Measurements from ENCODE around the gene PCNX2. TPM values are rescaled to one million over a fixed set of nuclear protein-coding genes. Genes with fewer than 3 reads are reported as not detected.

The PCNX2 gene
- total and polyA plus RNA-seq, 5 donors, result 0.66 to 5.0 (median 3.1) TPM

- Histone ChIP-seq H3K4me3 (ENCODE audit: low read length) (no peak overlapping the region), H3K27ac (ENCODE audit: low read length) (no peak overlapping the region), H3K27me3 (ENCODE audit: control insufficient read depth, insufficient read depth) (no peaks in the 10 kb centered on the region), H3K4me1 (ENCODE audit: control insufficient read depth, insufficient read depth, low read length) (no peaks in the 10 kb centered on the region), H3K9me3 (ENCODE audit: control insufficient read depth, low read length) (no peaks in the 10 kb centered on the region)
- WGBS, result 99% methylated on average over 1 of the region's 1 CpG
- ATAC-seq (no peak), DNase-seq (no peak)
- intact Hi-C loops (cut with DNase I), result no loop called here
These were observed 37.6 kb upstream of the PCNX2 start for GRCh38 chr1:233333086-233333485.

GRCh38 chr1:233331676-233332519, 36.4 kb upstream of the PCNX2 start:
- no peaks in the 10 kb centered on the region for H3K9me3 ChIP-seq (ENCODE audit: control insufficient read depth, low read length)
- no peak overlapping the region for H3K27ac ChIP-seq (ENCODE audit: low read length)
- 74% methylated on average over 8 of the region's 8 CpGs for WGBS
- no peak overlapping the region for H3K4me3 ChIP-seq (ENCODE audit: low read length)
- no peak for ATAC-seq
- no peak for DNase-seq
- H3K27me3 ChIP-seq (ENCODE audit: control insufficient read depth, insufficient read depth), result no peaks in the 10 kb centered on the region
- intact Hi-C loops (cut with DNase I), result no loop called here
- no peaks in the 10 kb centered on the region for H3K4me1 ChIP-seq (ENCODE audit: control insufficient read depth, insufficient read depth, low read length)

GRCh38 chr1:233328142-233328921, 32.8 kb upstream of the PCNX2 start:
- Histone ChIP-seq H3K27ac (ENCODE audit: low read length) (no peak overlapping the region), H3K27me3 (ENCODE audit: control insufficient read depth, insufficient read depth) (no peaks in the 10 kb centered on the region)
- 1% methylated on average over 96 of the region's 96 CpGs for WGBS

DNA sequence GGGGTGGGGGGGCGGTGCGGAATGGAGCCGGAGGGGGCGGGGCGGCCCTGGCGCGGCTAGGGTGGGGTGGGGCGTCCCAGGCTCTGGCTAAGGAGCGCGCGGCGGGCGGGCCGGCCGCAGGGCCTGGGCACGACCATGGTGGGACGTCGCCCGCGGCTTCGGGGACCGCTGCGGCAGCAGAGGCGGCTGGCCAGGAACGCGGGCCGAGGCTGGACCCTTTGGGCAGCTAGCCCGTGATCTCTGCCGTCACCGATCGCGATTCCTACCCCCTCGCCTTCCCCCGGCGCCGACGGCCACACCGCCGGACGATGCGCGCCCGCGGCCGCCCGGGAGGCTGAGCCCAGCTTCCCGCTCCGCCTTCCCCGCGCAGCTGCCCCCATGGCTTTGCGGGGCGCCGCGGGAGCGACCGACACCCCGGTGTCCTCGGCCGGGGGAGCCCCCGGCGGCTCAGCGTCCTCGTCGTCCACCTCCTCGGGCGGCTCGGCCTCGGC, 32.2 kb upstream of the PCNX2 start, which contains the start of gene MAP3K21:
Gene MAP3K21, plus strand, starts transcription at position 74 of the 491 bp plus-strand sequence. Its CDS starts 305 bp downstream, at position 379.
- H3K4me3 ChIP-seq (ENCODE audit: low read length), result peak within 1 kb of the TSS; percentile 47
- 1% methylated on average over 68 of the region's 68 CpGs for WGBS
- H3K27me3 ChIP-seq (ENCODE audit: control insufficient read depth, insufficient read depth), result no peaks in the 10 kb centered on the region
- no peaks in the 10 kb centered on the region for H3K4me1 ChIP-seq (ENCODE audit: control insufficient read depth, insufficient read depth, low read length)
- intact Hi-C loops (cut with DNase I), result no loop called here
- no peak within 1 kb of the TSS for H3K27ac ChIP-seq (ENCODE audit: low read length)
- ATAC-seq (peak; percentile 85 to 89), DNase-seq (no peak)
- no peaks in the 10 kb centered on the region for H3K9me3 ChIP-seq (ENCODE audit: control insufficient read depth, low read length)

More at GRCh38 chr1:233328142-233328921, 32.8 kb upstream of the PCNX2 start:
- intact Hi-C loops (cut with DNase I), result no loop called here
- H3K4me1 ChIP-seq (ENCODE audit: control insufficient read depth, insufficient read depth, low read length), result no peaks in the 10 kb centered on the region
- H3K4me3 ChIP-seq (ENCODE audit: low read length), result peak overlapping the region; percentile 47
- ATAC-seq, result peak; percentile 17
- DNase-seq, result peak; percentile 14 to 60 (median 58)
- H3K9me3 ChIP-seq (ENCODE audit: control insufficient read depth, low read length), result no peaks in the 10 kb centered on the region

DNA sequence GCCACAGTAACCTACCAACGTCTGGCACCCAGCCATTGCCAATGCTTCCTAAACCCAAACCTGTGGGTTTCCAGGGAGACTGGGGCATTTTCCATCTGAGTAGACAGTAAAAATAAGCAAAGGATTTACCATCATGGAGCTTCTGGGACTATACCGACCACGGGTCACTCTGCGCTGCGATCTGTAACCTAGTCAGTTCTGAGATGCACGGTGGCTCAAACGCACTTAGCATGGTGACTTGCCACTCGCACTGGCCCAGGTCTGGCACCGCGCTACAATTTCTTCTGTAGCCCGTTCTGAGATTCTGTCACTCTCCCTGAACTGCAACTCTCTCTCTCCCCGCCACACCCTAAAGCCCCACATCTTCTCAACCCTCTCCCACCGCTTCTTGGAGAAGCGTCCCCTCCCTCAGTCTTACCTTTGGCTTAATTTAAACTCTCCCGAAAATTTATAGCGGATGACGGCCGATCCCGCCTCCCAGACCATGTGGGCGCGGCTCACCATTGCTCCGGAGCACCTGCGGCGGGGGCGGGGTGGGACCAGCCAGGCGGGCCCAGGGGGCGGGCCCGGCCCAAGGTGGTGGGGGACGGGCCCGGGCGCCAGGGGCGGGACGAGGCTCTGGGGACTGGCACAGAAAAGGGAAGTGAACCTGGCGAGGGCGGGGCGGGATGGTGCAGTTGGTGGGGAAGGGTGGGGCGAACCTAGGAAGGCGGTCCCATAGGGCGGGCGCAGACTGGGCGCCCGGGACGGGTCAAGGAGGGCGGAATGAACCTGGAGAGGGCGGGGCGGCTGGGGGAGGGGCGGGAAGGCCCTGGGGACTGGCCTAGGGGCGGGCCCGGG, 31.5 kb upstream of the PCNX2 start:
- Histone ChIP-seq H3K27me3 (ENCODE audit: control insufficient read depth, insufficient read depth) (no peaks in the 10 kb centered on the region), H3K27ac (ENCODE audit: low read length) (no peak overlapping the region), H3K9me3 (ENCODE audit: control insufficient read depth, low read length) (no peaks in the 10 kb centered on the region), H3K4me1 (ENCODE audit: control insufficient read depth, insufficient read depth, low read length) (no peaks in the 10 kb centered on the region), H3K4me3 (ENCODE audit: low read length) (peak overlapping the region; percentile 47)
- ATAC-seq (peak; percentile 90 to 95), DNase-seq (peak; percentile 77 to 90 (median 90))
- WGBS, result 4% methylated on average over 49 of the region's 49 CpGs
- intact Hi-C loops (cut with DNase I), result no loop called here

DNA sequence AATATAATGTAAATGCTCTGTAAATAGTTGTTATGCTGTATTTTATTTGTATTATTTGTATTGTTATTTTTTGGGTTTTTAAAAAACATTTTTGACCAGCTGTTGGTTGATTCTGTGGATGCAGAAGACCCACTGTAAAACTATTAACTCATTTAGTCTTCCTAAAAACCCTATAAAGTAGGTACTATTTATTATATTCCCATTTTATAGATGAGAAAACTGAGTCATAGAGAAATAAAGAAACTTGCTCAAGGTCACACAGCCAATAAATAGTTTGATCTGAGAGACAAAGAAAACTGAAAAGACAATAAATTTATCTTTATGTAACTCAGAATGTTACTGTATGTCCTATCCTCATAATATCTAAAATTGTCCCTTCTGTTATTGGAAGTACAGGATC, 30.8 kb upstream of the PCNX2 start:
- ATAC-seq (no peak), DNase-seq (no peak)
- intact Hi-C loops (cut with DNase I), result no loop called here
- Histone ChIP-seq H3K4me1 (ENCODE audit: control insufficient read depth, insufficient read depth, low read length) (no peaks in the 10 kb centered on the region), H3K9me3 (ENCODE audit: control insufficient read depth, low read length) (no peaks in the 10 kb centered on the region), H3K4me3 (ENCODE audit: low read length) (no peak overlapping the region), H3K27me3 (ENCODE audit: control insufficient read depth, insufficient read depth) (no peaks in the 10 kb centered on the region), H3K27ac (ENCODE audit: low read length) (no peak overlapping the region)

GRCh38 chr1:233323718-233324117, 28.2 kb upstream of the PCNX2 start:
- Histone ChIP-seq H3K27ac (ENCODE audit: low read length) (no peak overlapping the region), H3K9me3 (ENCODE audit: control insufficient read depth, low read length) (no peaks in the 10 kb centered on the region), H3K4me1 (ENCODE audit: control insufficient read depth, insufficient read depth, low read length) (no peaks in the 10 kb centered on the region), H3K27me3 (ENCODE audit: control insufficient read depth, insufficient read depth) (no peaks in the 10 kb centered on the region), H3K4me3 (ENCODE audit: low read length) (no peak overlapping the region)
- intact Hi-C loops (cut with DNase I), result no loop called here
- DNase-seq (no peak), ATAC-seq (no peak)
- 89% methylated on average over 1 of the region's 1 CpG for WGBS

GRCh38 chr1:233320023-233320422, 24.5 kb upstream of the PCNX2 start:
- no peak overlapping the region for H3K27ac ChIP-seq (ENCODE audit: low read length)
- no peaks in the 10 kb centered on the region for H3K4me1 ChIP-seq (ENCODE audit: control insufficient read depth, insufficient read depth, low read length)
- H3K9me3 ChIP-seq (ENCODE audit: control insufficient read depth, low read length), result no peaks in the 10 kb centered on the region
- 77% methylated on average over 2 of the region's 2 CpGs for WGBS
- ATAC-seq (no peak), DNase-seq (no peak)
- no peaks in the 10 kb centered on the region for H3K27me3 ChIP-seq (ENCODE audit: control insufficient read depth, insufficient read depth)
- H3K4me3 ChIP-seq (ENCODE audit: low read length), result no peak overlapping the region
- intact Hi-C loops (cut with DNase I), result no loop called here

GRCh38 chr1:233319272-233319671, 23.7 kb upstream of the PCNX2 start:
- DNase-seq, result no peak
- Histone ChIP-seq H3K4me3 (ENCODE audit: low read length) (no peak overlapping the region), H3K27me3 (ENCODE audit: control insufficient read depth, insufficient read depth) (no peaks in the 10 kb centered on the region), H3K4me1 (ENCODE audit: control insufficient read depth, insufficient read depth, low read length) (no peaks in the 10 kb centered on the region), H3K9me3 (ENCODE audit: control insufficient read depth, low read length) (no peaks in the 10 kb centered on the region), H3K27ac (ENCODE audit: low read length) (no peak overlapping the region)
- ATAC-seq, result no peak
- intact Hi-C loops (cut with DNase I), result no loop called here
- WGBS, result 77% methylated on average over 6 of the region's 6 CpGs

- DNase-seq (no peak), ATAC-seq (no peak)
- Histone ChIP-seq H3K4me1 (ENCODE audit: control insufficient read depth, insufficient read depth, low read length) (no peaks in the 10 kb centered on the region), H3K27me3 (ENCODE audit: control insufficient read depth, insufficient read depth) (no peaks in the 10 kb centered on the region), H3K27ac (ENCODE audit: low read length) (no peak overlapping the region), H3K4me3 (ENCODE audit: low read length) (no peak overlapping the region), H3K9me3 (ENCODE audit: control insufficient read depth, low read length) (no peaks in the 10 kb centered on the region)
- WGBS, result 42% methylated on average over 1 of the region's 1 CpG
- intact Hi-C loops (cut with DNase I), result no loop called here
These were observed 20.9 kb upstream of the PCNX2 start for GRCh38 chr1:233316473-233316872.

Data from right cardiac atrium (tissue), 5 donors.